ENCODE measurements around the gene HEPACAM. TPM values are rescaled to one million over a fixed set of nuclear protein-coding genes. Genes with fewer than 3 reads are reported as not detected.

HEPACAM gene
- total RNA-seq, 4 donors from 2014 or later, result not detected

DNA sequence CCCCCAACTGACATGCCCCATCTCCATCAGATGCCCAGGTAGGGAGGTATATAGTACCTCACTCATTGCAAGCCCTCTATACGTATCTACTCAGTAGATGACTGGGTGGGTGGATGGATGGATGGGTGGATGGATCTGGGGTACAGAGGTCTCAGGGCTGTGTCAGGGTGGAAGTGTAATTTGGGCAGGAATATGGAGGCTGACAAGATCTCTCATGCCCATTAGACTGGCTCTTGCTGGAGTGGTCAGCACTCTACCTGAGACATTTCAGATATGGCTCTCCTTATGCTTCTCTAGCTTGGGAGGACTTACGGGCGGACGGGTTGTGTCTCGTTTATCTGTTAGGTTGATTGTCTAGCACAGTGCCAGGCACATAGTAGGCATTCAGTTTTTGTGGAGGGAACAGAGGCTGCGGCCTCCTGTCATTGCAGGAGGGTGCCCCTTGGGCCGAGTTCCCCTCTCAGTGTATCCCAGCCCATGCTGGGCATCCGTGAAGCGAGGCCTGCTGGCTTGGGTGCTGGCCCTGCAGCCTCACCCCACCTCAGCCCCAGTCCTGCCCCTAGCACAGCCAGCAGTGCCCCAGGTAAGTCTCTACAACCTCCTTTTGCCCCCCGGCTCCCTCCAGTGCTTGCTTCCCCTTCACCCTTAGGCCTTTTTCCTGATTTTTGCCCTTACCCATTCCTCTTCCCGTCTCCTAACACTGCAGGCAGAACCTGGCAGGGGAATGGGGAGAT, 56.9 kb downstream of the HEPACAM start:
- DNase-seq, result no peak
- no peaks in the 10 kb centered on the region for H3K27me3 ChIP-seq

DNA sequence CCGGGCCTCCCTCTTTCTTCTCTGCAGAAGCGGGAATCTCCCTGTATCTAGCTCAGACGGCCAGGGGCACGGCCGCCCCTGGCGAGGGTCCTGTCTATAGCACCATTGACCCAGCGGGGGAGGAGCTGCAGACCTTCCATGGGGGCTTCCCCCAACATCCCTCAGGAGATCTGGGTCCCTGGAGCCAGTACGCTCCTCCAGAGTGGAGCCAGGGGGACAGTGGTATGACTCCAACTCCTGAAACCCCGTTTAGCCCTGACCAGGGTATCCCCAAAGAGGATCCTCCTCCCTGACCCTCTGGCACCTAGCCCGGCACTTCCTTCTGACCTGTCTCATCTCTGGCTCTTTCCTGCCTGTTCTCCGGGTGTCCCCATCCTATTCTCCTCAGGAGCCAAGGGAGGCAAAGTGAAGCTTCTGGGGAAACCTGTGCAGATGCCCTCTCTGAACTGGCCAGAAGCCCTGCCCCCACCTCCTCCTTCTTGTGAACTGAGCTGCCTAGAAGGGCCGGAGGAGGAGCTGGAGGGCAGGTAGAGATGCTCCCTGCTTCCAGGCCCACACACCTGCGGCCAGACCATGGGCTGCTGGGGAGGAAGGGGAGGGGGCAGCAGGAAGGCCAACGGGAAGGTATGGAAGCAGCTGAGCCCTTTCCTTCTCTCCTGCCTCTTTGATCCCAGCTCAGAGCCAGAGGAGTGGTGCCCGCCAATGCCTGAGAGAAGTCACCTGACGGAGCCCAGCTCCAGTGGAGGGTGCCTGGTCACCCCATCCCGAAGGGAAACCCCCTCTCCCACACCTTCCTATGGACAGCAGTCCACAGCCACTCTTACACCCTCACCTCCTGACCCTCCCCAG, 57.7 kb downstream of the HEPACAM start:
- intact Hi-C loops (cut with DNase I; ENCODE audit: low total_unique reads), result no loop called here
- Histone ChIP-seq H3K27ac (peak overlapping the region in 1 of 2 donors; percentile 87), H3K9me3 (no peaks in the 10 kb centered on the region), H3K36me3 (no peaks in the 10 kb centered on the region), H3K4me1 (peaks cover 0 to 4% of the 10 kb centered on the region in 2 donors), H3K4me3 (no peak overlapping the region), H3K27me3 (no peaks in the 10 kb centered on the region)
- no peak for DNase-seq
- TF ChIP-seq POLR2A (IDR thresholded peaks at IDR 0.05), result no peak
- TF ChIP-seq, protein P1, sequence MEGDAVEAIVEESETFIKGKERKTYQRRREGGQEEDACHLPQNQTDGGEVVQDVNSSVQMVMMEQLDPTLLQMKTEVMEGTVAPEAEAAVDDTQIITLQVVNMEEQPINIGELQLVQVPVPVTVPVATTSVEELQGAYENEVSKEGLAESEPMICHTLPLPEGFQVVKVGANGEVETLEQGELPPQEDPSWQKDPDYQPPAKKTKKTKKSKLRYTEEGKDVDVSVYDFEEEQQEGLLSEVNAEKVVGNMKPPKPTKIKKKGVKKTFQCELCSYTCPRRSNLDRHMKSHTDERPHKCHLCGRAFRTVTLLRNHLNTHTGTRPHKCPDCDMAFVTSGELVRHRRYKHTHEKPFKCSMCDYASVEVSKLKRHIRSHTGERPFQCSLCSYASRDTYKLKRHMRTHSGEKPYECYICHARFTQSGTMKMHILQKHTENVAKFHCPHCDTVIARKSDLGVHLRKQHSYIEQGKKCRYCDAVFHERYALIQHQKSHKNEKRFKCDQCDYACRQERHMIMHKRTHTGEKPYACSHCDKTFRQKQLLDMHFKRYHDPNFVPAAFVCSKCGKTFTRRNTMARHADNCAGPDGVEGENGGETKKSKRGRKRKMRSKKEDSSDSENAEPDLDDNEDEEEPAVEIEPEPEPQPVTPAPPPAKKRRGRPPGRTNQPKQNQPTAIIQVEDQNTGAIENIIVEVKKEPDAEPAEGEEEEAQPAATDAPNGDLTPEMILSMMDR (IDR thresholded peaks at IDR 0.05), result no peak

More for the DNA sequence above, 56.9 kb downstream of the HEPACAM start:
- Histone ChIP-seq H3K36me3 (no peaks in the 10 kb centered on the region), H3K4me1 (peaks cover 0 to 4% of the 10 kb centered on the region in 2 donors), H3K4me3 (no peak overlapping the region), H3K9me3 (no peaks in the 10 kb centered on the region), H3K27ac (no peak overlapping the region)
- TF ChIP-seq POLR2A (IDR thresholded peaks at IDR 0.05), result no peak
- TF ChIP-seq, protein P1 (IDR thresholded peaks at IDR 0.05), result no peak
- intact Hi-C loops (cut with DNase I; ENCODE audit: low total_unique reads), result no loop called here

- intact Hi-C loops (cut with DNase I; ENCODE audit: low total_unique reads), result no loop called here
- Histone ChIP-seq H3K27ac (peak overlapping the region; percentile 87 to 89), H3K9me3 (no peaks in the 10 kb centered on the region), H3K4me1 (peaks cover 0 to 4% of the 10 kb centered on the region in 2 donors), H3K4me3 (peak overlapping the region; percentile 57 to 60), H3K27me3 (no peaks in the 10 kb centered on the region), H3K36me3 (no peaks in the 10 kb centered on the region)
- DNase-seq, result no peak
- TF ChIP-seq, protein P1 (IDR thresholded peaks at IDR 0.05), result no peak
- no peak for TF ChIP-seq POLR2A (IDR thresholded peaks at IDR 0.05)
These were observed 58.3 kb downstream of the HEPACAM start for GRCh38 chr11:124877631-124877909.

GRCh38 chr11:124876818-124877630, 58.8 kb downstream of the HEPACAM start:
- no peaks in the 10 kb centered on the region for H3K36me3 ChIP-seq
- TF ChIP-seq, protein P1 (IDR thresholded peaks at IDR 0.05), result no peak
- no peak for TF ChIP-seq POLR2A (IDR thresholded peaks at IDR 0.05)
- peak overlapping the region; percentile 57 to 60 for H3K4me3 ChIP-seq
- intact Hi-C loops (cut with DNase I; ENCODE audit: low total_unique reads), result no loop called here
- H3K9me3 ChIP-seq, result no peaks in the 10 kb centered on the region
- no peaks in the 10 kb centered on the region for H3K27me3 ChIP-seq
- H3K4me1 ChIP-seq, result peaks cover 0 to 4% of the 10 kb centered on the region in 2 donors
- peak overlapping the region; percentile 87 to 89 for H3K27ac ChIP-seq
- no peak for DNase-seq
